Measurements from ENCODE around the gene GPR15LG. TPM values are rescaled to one million over a fixed set of nuclear protein-coding genes. Genes with fewer than 3 reads are reported as not detected.

The GPR15LG gene
- total RNA-seq, 1 experiment from 2014 or later = not detected

GRCh38 chr10:84211566-84211965, 38.0 kb downstream of the GPR15LG start:
- RAD21 ChIA-PET (ENCODE audit: low non-redundant PET in 1 of 2, low total read pairs in 2 of 2, uncharacterized antibody in 2 of 2, unreplicated experiment in 2 of 2) = no interaction called here
- Histone ChIP-seq H3K4me1 (ENCODE audit: control insufficient read depth in 1 of 2, insufficient read depth in 2 of 2, low read length in 2 of 2) (no peaks in the 10 kb centered on the region), H3K27me3 (ENCODE audit: insufficient read depth, low read length) (peaks cover 18% of the 10 kb centered on the region), H3K9me3 (ENCODE audit: control insufficient read depth in 1 of 2, insufficient read depth in 1 of 2, low read depth in 1 of 2, low read length in 2 of 2) (no peaks in the 10 kb centered on the region), H3K9me2 (ENCODE audit: insufficient read depth) (no peaks in the 10 kb centered on the region), H3K79me2 (ENCODE audit: insufficient read depth, low read length) (no peaks in the 10 kb centered on the region), H3K27ac (ENCODE audit: low read depth, low read length) (no peak overlapping the region), H3K4me2 (ENCODE audit: low read length) (no peak overlapping the region), H3K36me3 (ENCODE audit: control insufficient read depth in 1 of 2, insufficient read depth in 2 of 2, low read length in 2 of 2) (no peaks in the 10 kb centered on the region), H4K20me1 (ENCODE audit: insufficient read depth) (no peaks in the 10 kb centered on the region), H3K9ac (ENCODE audit: low read length) (no peak overlapping the region), H2AFZ (ENCODE audit: low read depth, low read length, poor library complexity, severe bottlenecking) (no peak overlapping the region), H3K4me3 (replicated peaks in 1 of 2; ENCODE audit: low read depth in 1 of 2, low read length in 2 of 2) (no peak overlapping the region)
- DNase-seq (ENCODE audit: low read depth, low spot score) = no peak
- no peak for ATAC-seq
- CTCF ChIA-PET = interaction anchor here (0.9 to 1.4 kb wide), 3 partner anchors 64 to 152 kb away, joined by 3 read pairs; no protein-coding TSS in a partner anchor
- no TSS peak for BruUV-seq (replicated peaks)
- TF ChIP-seq SP1 (IDR thresholded peaks at IDR 0.05; ENCODE audit: low read depth) (no peak), RAD21 (IDR thresholded peaks at IDR 0.05; ENCODE audit: low read depth) (no peak), YY1 (IDR thresholded peaks at IDR 0.05; ENCODE audit: extremely low read depth, insufficient replicate concordance, low read depth, low read length) (no peak), ZBTB33 (IDR thresholded peaks at IDR 0.05; ENCODE audit: extremely low read depth, insufficient replicate concordance, low read length) (no peak), SRF (IDR thresholded peaks at IDR 0.05; ENCODE audit: low read depth) (no peak), JUND (IDR thresholded peaks at IDR 0.05) (no peak), EGR1 (IDR thresholded peaks at IDR 0.05; ENCODE audit: low read depth) (no peak), TCF7L2 (IDR thresholded peaks at IDR 0.05; ENCODE audit: borderline replicate concordance, extremely low read depth, insufficient read depth, insufficient read length) (no peak), CBX3 (IDR thresholded peaks at IDR 0.05; ENCODE audit: low read depth) (no peak), CEBPB (IDR thresholded peaks at IDR 0.05; ENCODE audit: low read depth) (no peak), CTCF (IDR thresholded peaks at IDR 0.05 in 2 of 3, conservative IDR thresholded peaks at IDR 0.05 in 1 of 3; ENCODE audit: borderline replicate concordance in 1 of 3, insufficient read depth in 1 of 3, low read depth in 2 of 3, low read length in 2 of 3) (no peak), SIN3A (IDR thresholded peaks at IDR 0.05; ENCODE audit: low read depth) (no peak)
- TF ChIP-seq, protein P1, sequence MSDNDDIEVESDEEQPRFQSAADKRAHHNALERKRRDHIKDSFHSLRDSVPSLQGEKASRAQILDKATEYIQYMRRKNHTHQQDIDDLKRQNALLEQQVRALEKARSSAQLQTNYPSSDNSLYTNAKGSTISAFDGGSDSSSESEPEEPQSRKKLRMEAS (IDR thresholded peaks at IDR 0.05) = no peak
- POLR2A ChIA-PET = no interaction called here
- intact Hi-C loops (cut with micrococcal nuclease) = no loop called here
